Raji (cell line): ENCODE measurements around the gene TCL1A.

Experiments
- POLR2A ChIP-seq: IDR thresholded peaks from 2 replicates; pipeline ENCODE4 v1.6.1; 2011; ENCODE audit warnings: low read depth, low read length, control low read depth; ENCODE audit not compliant: insufficient read depth

The TCL1A gene

GRCh38 chr14:95666450-95666849 lies 47.5 kb downstream of the TCL1A start:
- no peak for TF ChIP-seq POLR2A

- TF ChIP-seq POLR2A: peak; percentile 39; the same call in 1 of the 2 replicates
Measured at GRCh38 chr14:95665530-95665929, 48.4 kb downstream of the TCL1A start.

GRCh38 chr14:95664546-95664945 lies 49.4 kb downstream of the TCL1A start:
- TF ChIP-seq POLR2A: no peak; the same call in 1 of the 2 replicates

- TF ChIP-seq POLR2A: no peak
Measured at GRCh38 chr14:95664066-95664465, 49.9 kb downstream of the TCL1A start.

GRCh38 chr14:95663226-95663797 lies 50.6 kb downstream of the TCL1A start:
- TF ChIP-seq POLR2A: 0 out of 2 replicates have a peak, but pooled peaks have one; percentile 9

- TF ChIP-seq POLR2A: 0 out of 2 replicates have a peak, but pooled peaks have one; percentile 11
Measured at GRCh38 chr14:95662376-95663186, 51.3 kb downstream of the TCL1A start.

GRCh38 chr14:95660651-95661515 lies 53.0 kb downstream of the TCL1A start:
- TF ChIP-seq POLR2A: no peak

GRCh38 chr14:95659990-95660385 lies 53.9 kb downstream of the TCL1A start:
- no peak for TF ChIP-seq POLR2A
